Upper lobe of left lung (tissue), 6 donors: ENCODE data around the gene ENAH. TPM values are rescaled to one million over a fixed set of nuclear protein-coding genes. Genes with fewer than 3 reads are reported as not detected.

Experiments used
- ATAC-seq, 2 donors: fragments of 200-7000 bp; cut with Tn5 transposase; one replicate each; pipeline ENCODE4 v1.9.1; 2022; ENCODE audit warnings: mild to moderate bottlenecking in 2 of 2, moderate library complexity in 2 of 2; ENCODE audit not compliant: low FRiP score in 2 of 2
- DNase-seq, 2 donors: peaks; one replicate each; pipeline ENCODE4 v3.0.0-alpha.2; 2019 to 2020
- H3K27ac ChIP-seq, 4 donors: fragments of 200-600 bp; sonication (generic); one replicate each; pipeline ENCODE4 v1.5.1; 2016 to 2019
- H3K27me3 ChIP-seq, 4 donors: fragments of 200-600 bp; sonication (generic); one replicate each; pipeline ENCODE4 v1.5.1; 2017 to 2019
- H3K36me3 ChIP-seq, 4 donors: fragments of 200-600 bp; sonication (generic); one replicate each; pipeline ENCODE4 v1.5.1; 2016 to 2019
- H3K4me1 ChIP-seq, 4 donors: fragments of 200-600 bp; sonication (generic); one replicate each; pipeline ENCODE4 v1.5.1; 2018 to 2019
- H3K4me3 ChIP-seq, 4 donors: fragments of 200-600 bp; sonication (generic); one replicate each; pipeline ENCODE4 v1.5.1; 2017 to 2019; ENCODE audit warnings: mild to moderate bottlenecking in 2 of 4, moderate library complexity in 1 of 4
- H3K9me3 ChIP-seq, 4 donors: fragments of 200-600 bp; sonication (generic); one replicate each; pipeline ENCODE4 v1.5.1; 2018 to 2019
- EP300 ChIP-seq, 4 donors: sonication (generic); formaldehyde crosslinking; IDR thresholded peaks; one replicate each; pipeline ENCODE4 v1.5.1; 2017; ENCODE audit warnings: antibody characterized with exemption in 4 of 4, control low read depth in 2 of 4
- POLR2A ChIP-seq, 4 donors: fragments of 450-650 bp; IDR thresholded peaks; one replicate each; pipeline ENCODE4 v1.5.1; 2016 to 2017; ENCODE audit warnings: antibody characterized with exemption in 4 of 4, mild to moderate bottlenecking in 2 of 4
- POLR2AphosphoS5 ChIP-seq, 2 donors: sonication (generic); formaldehyde crosslinking; IDR thresholded peaks; one replicate each; pipeline ENCODE4 v1.5.1; 2017; ENCODE audit warnings: antibody characterized with exemption in 2 of 2
- WGBS, 2 donors: methylation state at CpG; one replicate each; pipeline ENCODE4 v1.1.5; 2017 to 2018; 5-methylcytosine and 5-hydroxymethylcytosine counted together
- total RNA-seq, 6 donors: library from RNA; depleted of rRNA in 4 of 6; stranded (reverse); fragments of >200 nt in 4 of 6; gene quantifications; one replicate each; pipeline versions ENCODE4 v1.1.0 to v1.2.1, GENCODE V29; 2016 to 2021
- TF ChIP-seq, protein P1 (sequence below), 6 experiments: fragments of 450-650 bp in 4 of 6; fragments of 200-600 bp in 2 of 6; sonication (generic) in 2 of 6; IDR thresholded peaks; one replicate each; pipeline ENCODE4 v1.5.1; 2016 to 2019; ENCODE audit warnings: antibody characterized with exemption in 6 of 6
- donor health status: DM: no; HTN: no; CAD: no; lungs with moderate emphysema.
- donor health status: DM: no; HTN: yes; CAD: no; lungs with severe emphysema.

ENAH gene
- total RNA-seq, 6 donors from 2014 or later: 10.5 to 70.3 (median 33.8) TPM

DNA sequence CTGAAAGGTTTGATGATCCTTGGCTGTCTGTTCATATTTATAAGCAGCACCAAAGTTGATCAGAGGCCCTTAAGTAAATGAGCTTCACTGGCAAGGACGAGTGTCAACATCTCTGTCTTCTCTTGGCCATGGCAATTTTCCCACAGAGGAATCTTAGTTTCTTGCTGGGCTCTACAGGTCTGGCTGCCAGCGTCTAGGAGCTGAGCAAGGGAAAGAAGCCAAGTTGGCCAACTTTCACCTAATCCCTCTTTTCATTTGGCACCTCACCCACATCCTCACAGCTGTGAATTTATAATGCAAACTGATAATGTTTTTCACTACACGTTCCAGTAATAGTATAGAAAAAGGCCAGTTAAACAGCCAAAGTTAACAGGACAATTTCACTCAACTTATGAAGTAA is 126.0 kb downstream of the ENAH start:
- TF ChIP-seq POLR2A (IDR thresholded peaks at IDR 0.05) (no peak), EP300 (IDR thresholded peaks at IDR 0.05) (no peak), POLR2AphosphoS5 (IDR thresholded peaks at IDR 0.05) (no peak)
- TF ChIP-seq, protein P1, sequence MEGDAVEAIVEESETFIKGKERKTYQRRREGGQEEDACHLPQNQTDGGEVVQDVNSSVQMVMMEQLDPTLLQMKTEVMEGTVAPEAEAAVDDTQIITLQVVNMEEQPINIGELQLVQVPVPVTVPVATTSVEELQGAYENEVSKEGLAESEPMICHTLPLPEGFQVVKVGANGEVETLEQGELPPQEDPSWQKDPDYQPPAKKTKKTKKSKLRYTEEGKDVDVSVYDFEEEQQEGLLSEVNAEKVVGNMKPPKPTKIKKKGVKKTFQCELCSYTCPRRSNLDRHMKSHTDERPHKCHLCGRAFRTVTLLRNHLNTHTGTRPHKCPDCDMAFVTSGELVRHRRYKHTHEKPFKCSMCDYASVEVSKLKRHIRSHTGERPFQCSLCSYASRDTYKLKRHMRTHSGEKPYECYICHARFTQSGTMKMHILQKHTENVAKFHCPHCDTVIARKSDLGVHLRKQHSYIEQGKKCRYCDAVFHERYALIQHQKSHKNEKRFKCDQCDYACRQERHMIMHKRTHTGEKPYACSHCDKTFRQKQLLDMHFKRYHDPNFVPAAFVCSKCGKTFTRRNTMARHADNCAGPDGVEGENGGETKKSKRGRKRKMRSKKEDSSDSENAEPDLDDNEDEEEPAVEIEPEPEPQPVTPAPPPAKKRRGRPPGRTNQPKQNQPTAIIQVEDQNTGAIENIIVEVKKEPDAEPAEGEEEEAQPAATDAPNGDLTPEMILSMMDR (IDR thresholded peaks at IDR 0.05): no peak
- Histone ChIP-seq H3K27ac (no peak overlapping the region), H3K27me3 (no peaks in the 10 kb centered on the region), H3K9me3 (no peaks in the 10 kb centered on the region), H3K4me3 (no peak overlapping the region), H3K4me1 (no peaks in the 10 kb centered on the region), H3K36me3 (no peaks in the 10 kb centered on the region)
- WGBS, 2 donors: 30 to 44% methylated on average over 3 of the region's 3 CpGs
- ATAC-seq: no peak
- DNase-seq: no peak

DNA sequence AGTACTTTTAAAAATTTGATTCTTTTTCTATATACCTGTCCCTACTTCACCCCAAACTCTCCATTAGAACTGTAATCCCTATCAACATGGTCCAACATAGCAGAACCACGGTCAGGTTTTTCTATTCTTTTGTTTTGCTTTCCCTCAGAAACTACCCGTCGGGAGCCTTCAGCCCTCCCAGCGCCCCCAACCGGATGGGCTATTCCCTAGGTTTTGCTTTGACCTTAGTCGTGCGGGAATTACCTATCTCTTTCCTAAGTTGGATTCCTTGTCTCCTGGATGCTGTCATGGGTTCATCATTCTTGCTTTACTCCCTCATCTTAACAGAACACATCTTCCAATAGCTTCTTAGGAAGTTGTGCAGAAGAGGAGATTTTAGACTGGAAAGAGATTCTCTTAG is 127.5 kb downstream of the ENAH start:
- 96 to 97% methylated on average over 7 of the region's 7 CpGs for WGBS, 2 donors
- no peak overlapping the region for H3K4me3 ChIP-seq
- ATAC-seq (no peak), DNase-seq (no peak)
- TF ChIP-seq POLR2AphosphoS5 (IDR thresholded peaks at IDR 0.05) (no peak), POLR2A (IDR thresholded peaks at IDR 0.05) (no peak), EP300 (IDR thresholded peaks at IDR 0.05) (no peak)
- TF ChIP-seq, protein P1 (IDR thresholded peaks at IDR 0.05): no peak
- H3K36me3 ChIP-seq: no peaks in the 10 kb centered on the region
- H3K27ac ChIP-seq: no peak overlapping the region
- no peaks in the 10 kb centered on the region for H3K27me3 ChIP-seq
- no peaks in the 10 kb centered on the region for H3K9me3 ChIP-seq
- H3K4me1 ChIP-seq: no peaks in the 10 kb centered on the region

DNA sequence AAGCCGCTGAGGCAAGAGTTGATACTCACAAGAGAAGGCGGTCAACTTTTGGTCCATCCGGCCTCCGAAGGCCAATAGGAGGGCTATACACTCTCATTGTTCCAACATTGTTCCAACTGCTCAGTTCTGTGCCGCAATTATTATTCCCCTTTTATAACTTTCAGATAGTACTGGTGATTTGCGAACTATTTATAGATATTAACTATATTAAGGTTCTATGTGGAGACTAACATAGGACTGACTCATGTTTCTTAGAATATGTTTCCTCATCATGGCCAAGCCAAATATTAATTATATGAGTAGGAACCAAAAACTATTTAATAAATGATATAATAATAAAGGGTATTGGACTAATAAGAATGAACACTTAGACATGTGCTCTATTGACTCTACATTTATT is 128.4 kb downstream of the ENAH start:
- Histone ChIP-seq H3K4me3 (no peak overlapping the region), H3K27ac (no peak overlapping the region), H3K9me3 (no peaks in the 10 kb centered on the region), H3K4me1 (no peaks in the 10 kb centered on the region), H3K27me3 (no peaks in the 10 kb centered on the region), H3K36me3 (no peaks in the 10 kb centered on the region)
- no peak for TF ChIP-seq POLR2AphosphoS5 (IDR thresholded peaks at IDR 0.05)
- TF ChIP-seq, protein P1 (IDR thresholded peaks at IDR 0.05): no peak
- TF ChIP-seq EP300 (IDR thresholded peaks at IDR 0.05): no peak
- TF ChIP-seq POLR2A (IDR thresholded peaks at IDR 0.05): no peak
- ATAC-seq: no peak
- DNase-seq: no peak
- 93 to 98% methylated on average over 6 of the region's 6 CpGs for WGBS, 2 donors

DNA sequence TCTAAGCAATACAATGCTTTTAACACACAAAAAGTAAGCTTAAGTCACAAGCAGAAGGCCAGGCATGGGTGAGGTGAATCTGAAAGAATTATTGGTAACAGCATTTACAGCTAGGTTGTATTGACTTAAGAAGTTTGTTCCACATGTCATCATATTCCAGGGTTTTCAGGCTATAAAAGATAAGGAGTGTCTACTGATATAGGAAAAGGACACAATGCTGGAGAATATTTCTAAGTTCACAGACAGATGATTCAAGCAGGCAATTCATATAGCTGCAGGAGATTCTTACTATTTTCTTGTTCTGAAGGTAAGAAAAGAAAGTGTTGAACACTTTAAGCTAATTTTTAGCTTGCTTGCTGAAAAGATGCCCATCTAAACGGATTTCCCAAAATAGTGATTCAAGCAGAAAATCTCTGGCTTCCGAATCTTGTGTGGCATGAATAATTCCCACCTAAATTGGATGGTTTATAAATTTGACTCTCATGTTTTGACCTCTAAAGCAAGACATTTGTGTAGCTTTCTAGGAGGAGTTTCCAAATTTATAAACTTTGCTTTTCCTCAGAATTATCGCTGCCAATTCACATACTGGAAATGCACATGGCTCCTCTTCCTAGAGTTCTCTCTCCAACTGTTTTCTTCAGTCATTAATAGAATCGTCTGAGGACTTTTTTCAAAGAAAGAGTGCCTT is 129.5 kb downstream of the ENAH start:
- Histone ChIP-seq H3K4me3 (no peak overlapping the region), H3K4me1 (no peaks in the 10 kb centered on the region), H3K27ac (no peak overlapping the region), H3K36me3 (no peaks in the 10 kb centered on the region), H3K9me3 (no peaks in the 10 kb centered on the region), H3K27me3 (no peaks in the 10 kb centered on the region)
- DNase-seq: no peak
- TF ChIP-seq EP300 (IDR thresholded peaks at IDR 0.05): no peak
- TF ChIP-seq POLR2A (IDR thresholded peaks at IDR 0.05): no peak
- no peak for TF ChIP-seq POLR2AphosphoS5 (IDR thresholded peaks at IDR 0.05)
- TF ChIP-seq, protein P1 (IDR thresholded peaks at IDR 0.05): no peak
- 79 to 81% methylated on average over 4 of the region's 4 CpGs for WGBS, 2 donors
- ATAC-seq: no peak
